ENCODE data around the gene SLC66A1.
"Not testable (repeated sequence)": the region's sequence is repeated elsewhere in the genome, so short reads cannot be mapped to it uniquely, and the experiment has no call there.

DNA sequence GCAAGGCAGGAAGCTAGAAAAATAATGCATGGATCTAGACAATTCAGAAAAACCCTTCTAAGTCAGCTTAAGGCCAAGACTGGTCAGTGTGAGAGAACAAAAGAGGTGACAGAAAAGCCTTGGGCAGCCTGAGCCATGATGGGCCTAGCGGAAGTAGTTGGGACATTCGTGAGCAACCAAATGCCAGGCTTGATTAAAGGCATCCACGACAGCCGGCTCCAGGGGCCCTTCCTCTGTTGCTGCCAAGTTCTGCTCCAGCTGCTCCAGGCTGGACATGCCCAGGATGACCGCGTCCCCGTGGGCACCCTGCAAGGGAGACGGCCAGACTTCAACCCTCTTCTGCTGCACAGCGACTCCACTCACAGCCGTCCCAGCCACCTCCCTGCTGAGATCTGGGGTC is 8.0 kb upstream of the SLC66A1 start:
- TF ChIP-seq, protein P1, sequence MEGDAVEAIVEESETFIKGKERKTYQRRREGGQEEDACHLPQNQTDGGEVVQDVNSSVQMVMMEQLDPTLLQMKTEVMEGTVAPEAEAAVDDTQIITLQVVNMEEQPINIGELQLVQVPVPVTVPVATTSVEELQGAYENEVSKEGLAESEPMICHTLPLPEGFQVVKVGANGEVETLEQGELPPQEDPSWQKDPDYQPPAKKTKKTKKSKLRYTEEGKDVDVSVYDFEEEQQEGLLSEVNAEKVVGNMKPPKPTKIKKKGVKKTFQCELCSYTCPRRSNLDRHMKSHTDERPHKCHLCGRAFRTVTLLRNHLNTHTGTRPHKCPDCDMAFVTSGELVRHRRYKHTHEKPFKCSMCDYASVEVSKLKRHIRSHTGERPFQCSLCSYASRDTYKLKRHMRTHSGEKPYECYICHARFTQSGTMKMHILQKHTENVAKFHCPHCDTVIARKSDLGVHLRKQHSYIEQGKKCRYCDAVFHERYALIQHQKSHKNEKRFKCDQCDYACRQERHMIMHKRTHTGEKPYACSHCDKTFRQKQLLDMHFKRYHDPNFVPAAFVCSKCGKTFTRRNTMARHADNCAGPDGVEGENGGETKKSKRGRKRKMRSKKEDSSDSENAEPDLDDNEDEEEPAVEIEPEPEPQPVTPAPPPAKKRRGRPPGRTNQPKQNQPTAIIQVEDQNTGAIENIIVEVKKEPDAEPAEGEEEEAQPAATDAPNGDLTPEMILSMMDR (IDR thresholded peaks at IDR 0.05) = not testable (repeated sequence)
- TF ChIP-seq HDAC2 (IDR thresholded peaks at IDR 0.05); CHD4 (IDR thresholded peaks at IDR 0.05; ENCODE audit: borderline replicate concordance); RNF2 (IDR thresholded peaks at IDR 0.05; ENCODE audit: borderline replicate concordance, low read depth): not testable (repeated sequence)

Data from A549 (cell line).